Measurements from ENCODE around the gene MACROD2.

The MACROD2 gene

DNA sequence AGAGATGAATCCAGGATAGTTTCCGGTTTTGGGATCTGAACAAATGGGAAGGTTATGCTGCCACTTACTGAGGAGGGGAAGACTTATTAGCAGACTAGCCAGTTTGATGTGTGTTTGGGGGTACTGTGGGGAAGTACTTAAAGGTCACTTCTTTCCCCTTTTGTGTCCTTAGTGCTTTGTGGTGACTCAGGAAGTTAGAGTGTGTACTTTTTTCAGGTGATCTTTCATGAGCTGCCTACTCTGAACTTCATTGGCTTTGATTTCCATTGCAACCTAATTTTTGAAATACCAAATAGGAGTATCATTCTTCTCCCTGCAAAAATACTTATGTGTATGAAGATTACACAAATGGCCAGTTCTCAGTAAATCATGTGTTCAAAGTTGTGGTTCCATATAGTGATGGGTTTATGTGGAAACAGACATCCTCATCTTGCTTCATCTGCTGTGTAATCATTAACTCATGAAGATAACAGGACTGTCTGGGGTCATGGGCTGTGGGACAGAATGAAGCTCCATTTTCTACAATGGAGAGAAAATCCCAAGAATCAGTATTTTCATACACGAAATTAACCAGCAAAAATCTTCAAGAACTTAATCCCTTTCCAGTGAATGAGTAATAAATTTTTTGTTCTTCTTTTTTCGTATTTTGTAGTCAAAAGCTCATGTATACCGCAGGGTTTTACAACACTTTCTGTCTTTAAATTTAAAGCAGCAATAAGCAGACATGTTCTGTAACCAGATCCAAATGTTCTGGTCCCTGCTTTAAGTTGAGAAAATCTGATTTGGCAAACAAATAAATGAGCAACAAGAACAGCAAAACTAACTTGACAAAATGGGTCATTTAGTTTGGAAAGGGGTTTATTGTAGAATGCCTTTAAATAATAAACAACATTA is 614.3 kb downstream of the MACROD2 start:
- no peak for DNase-seq

DNA sequence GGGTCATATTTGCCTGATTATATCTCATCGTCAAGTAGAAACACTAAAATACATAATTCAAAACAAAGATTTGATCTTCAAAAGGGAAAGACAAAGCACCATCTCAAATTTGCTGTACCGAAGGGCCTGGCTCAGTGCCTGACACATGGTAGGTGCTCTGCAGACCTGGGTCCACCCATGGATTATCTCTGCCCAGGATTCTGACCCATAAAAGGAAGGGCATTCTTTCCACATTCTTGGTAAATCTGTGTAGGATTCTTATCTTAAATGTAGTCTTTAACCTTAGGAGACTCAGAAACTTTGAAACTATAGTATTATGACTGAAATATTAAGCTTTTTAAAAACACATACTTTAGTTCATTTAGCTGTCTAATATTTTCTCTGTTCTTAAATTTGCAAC is 616.2 kb downstream of the MACROD2 start:
- no peak for DNase-seq

DNA sequence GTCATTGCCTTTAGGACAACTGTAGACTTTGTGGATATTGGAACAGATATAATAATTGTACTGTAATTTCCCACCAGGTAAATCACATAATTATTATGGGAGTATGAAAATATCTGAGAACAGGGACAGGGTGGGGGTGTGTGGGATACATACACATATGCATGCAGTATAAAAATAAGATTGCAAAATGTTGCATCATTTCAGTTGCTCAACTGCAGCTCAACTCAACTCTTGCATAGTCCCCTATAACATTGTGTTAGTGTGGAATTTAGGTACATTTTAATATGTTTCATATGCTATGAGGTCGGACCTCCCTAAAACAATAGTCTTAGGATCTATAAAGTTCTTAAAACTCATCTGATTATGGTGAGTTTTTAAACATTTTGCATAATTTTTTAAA is 617.1 kb downstream of the MACROD2 start:
- no peak for DNase-seq

DNA sequence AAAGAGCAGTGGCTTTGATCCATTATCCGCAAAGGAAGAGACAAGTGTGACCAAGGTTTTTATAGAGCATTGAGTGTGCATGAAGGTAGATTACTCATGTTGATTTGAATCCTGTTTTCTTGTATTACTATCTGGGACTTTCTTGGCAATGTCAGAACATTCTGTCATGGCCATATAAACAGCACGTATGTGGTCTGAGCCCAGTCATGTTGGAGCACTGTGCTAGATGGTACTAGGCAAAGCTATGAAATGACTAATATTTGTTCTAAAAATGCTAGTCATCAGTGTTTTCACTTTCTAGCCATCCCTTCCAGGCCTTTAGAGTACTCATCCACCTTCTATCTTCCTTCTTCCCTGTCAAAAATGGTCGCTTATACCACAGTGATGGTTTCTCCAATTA is 620.7 kb downstream of the MACROD2 start:
- DNase-seq: no peak

DNA sequence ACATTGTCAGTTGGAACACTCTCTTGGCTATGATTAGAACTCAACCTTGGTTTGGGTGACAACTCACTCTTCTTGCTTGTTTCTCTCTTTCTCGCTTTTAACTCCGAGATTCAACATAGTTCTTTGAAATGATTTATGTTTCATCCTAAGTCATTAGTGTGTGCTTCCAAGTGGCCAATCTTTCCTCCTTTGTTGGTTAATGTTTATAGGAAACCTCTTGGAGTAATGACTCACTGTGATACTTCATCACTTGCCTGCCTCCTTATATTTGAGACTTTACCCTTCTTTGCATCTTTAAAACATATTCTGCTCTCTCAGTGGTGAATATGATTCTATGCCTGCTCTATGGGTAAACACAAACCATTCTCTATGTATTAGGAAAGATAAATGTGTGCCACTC is 621.8 kb downstream of the MACROD2 start:
- DNase-seq: no peak

DNA sequence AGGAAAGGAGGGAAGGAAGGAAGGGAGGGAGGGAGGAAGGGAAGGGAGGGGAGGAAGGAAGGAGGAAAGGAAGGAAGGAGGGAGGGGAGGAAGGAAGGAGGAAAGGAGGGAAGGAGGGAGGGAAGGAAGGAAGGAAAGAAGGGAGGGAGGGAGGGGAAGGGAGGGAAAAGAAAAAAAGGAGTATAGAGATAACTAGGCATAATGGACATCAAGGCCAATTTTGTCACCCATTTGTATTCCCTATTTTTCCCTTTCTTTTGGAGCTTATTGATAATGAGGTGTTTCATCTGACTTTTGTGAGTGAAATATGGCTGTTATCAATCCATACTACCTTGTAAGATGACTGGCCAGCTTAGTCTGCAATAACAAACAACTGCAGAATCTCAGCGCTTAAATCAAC is 624.1 kb downstream of the MACROD2 start:
- no peak for DNase-seq

DNA sequence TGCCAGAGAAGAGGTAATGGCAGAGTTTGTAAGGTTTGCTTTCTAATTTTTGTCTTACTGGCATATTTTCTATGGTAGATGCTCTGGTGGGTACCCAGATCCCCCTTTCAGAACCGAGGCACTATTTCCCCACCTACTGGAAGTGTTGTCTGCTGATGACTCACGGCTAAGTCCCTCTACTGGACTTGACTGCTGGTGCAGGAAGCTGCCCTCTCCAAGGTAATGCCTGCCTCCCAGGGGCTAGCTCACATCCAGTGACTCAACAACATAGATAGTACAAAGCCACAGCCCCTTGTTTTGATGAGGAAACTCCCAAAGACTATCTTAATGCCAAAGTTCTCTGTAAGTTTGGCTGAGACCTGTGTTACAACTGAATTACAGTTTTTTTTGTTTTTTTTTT is 627.5 kb downstream of the MACROD2 start:
- DNase-seq: no peak

DNA sequence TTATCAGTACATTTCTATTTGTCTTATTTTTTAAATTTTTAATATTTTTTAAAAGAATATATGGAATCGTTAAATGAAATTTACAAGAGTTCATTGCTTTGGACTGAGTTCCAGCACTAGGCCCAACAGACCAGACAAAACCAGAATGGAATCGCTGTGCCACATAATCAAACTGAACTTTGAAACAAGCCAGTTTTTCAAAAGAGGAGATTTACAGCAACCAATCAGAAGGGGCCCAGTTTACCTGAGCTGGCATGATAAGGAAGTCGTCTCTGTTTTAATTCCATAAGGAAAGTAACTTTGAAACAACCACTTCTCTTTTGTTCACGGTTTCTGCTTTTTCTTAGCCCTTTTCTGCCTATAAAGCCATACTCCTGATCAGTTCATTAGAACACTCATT is 635.7 kb downstream of the MACROD2 start:
- DNase-seq: no peak

DNA sequence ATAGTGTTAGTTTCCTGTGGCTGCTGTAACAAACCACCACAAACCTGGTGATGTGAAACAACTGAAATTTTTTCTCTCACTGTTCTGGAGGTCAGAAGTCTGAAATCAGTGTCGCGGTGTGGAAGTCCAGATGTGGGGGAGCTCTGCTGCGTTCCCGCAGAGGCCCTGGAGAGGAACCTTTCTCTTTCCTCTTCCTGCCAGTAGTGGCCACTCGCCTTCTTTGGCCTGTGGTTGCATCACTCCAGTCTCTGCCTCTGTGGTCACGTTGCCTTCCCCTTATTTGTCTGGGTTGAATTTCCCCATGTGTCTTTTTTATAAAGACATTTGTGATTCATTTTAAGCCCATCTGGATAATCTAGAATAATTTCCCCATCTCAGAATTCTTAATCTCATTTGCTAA is 637.6 kb downstream of the MACROD2 start:
- no peak for DNase-seq

DNA sequence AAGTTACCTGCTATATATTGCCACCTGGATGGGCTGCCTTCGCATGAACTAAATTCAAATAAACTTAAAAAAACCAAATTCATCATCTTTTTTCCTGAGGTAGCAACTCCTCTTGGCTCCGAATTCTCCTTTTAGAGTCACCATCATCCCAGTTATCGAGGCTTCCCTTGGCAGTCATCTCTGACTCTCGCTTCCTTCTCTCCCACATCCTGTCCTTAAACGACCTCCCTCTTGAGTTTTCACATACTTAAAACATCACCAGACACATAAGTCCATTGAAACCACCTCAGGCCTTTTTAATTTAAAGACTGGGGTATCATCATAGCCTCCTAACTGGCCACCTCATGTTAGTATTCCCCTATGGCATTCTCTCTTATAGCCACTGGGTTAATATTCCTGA is 638.2 kb downstream of the MACROD2 start:
- DNase-seq: no peak

DNA sequence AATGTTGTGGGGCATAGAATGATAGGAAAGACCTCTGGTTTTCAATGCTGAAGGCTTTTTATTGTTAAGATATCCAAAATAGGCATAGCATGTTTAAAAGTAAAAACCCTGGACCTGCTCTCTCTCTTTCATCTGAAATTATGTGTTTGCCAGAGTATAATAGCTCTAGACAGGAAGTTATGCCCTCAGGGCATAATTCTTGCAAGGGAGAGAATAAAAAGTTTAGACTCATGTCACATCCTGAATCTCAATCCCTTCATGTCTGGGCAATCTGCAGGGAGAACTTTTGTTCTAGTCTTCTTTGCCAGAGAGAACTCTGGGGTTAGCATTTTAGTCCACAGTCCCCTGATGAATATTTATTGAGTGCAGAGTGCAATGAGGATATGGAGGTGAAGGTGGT is 639.3 kb downstream of the MACROD2 start:
- no peak for DNase-seq

DNA sequence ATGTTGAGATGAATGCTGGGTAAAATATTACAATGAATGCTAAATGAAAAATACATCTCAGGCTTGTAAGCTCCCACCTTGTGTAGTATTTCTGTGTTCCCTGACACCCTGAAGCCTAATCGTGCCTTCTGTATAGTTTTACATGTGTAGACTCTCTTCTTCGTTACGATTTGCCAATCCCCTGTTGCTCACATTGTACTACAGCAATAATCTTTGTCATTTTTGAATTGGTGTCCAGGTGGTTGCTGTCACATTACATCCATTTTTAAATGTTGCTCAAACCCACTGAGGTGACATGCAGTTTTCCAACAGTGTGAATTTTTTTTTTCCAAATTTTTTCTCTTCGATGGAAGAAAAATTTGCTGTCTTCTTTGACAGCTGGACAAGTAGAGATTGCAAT is 642.1 kb downstream of the MACROD2 start:
- no peak for DNase-seq

DNA sequence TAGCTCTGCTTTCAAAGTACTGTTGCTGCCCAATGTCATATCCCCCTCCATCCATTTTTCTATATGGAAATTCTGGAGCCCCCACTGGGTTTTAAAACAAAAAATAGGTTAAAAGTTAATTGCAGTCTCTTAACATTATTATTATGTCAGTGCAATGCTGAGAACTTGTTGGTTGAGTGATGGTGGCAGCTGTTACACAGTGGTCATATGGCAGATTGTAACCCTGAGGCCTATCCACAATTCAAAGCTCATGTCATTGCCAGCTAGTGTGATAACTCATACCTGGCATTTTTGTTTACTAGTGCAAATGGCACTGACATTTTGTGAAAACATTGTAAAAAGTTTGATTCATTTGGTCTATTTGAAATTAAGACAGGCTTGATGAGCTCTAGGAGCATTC is 647.8 kb downstream of the MACROD2 start:
- no peak for DNase-seq

DNA sequence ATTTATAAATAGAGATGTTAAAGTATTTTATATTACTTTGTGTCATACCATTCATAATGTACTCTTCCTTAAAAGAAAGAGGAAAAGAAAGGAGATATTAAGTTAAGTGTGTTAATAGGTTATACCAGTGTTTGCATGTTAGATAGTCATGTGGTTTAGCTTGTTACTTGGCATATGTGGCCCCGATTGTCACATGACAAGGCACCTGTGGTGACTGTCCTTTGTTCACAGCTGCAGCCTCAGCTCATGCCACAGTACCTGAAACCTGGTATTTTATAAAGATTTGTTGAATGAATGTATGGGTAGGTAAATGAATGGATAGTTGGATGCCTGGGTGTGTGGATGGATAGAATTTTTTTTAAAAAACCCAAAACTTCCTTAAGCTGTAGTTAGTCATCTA is 648.2 kb downstream of the MACROD2 start:
- no peak for DNase-seq

DNA sequence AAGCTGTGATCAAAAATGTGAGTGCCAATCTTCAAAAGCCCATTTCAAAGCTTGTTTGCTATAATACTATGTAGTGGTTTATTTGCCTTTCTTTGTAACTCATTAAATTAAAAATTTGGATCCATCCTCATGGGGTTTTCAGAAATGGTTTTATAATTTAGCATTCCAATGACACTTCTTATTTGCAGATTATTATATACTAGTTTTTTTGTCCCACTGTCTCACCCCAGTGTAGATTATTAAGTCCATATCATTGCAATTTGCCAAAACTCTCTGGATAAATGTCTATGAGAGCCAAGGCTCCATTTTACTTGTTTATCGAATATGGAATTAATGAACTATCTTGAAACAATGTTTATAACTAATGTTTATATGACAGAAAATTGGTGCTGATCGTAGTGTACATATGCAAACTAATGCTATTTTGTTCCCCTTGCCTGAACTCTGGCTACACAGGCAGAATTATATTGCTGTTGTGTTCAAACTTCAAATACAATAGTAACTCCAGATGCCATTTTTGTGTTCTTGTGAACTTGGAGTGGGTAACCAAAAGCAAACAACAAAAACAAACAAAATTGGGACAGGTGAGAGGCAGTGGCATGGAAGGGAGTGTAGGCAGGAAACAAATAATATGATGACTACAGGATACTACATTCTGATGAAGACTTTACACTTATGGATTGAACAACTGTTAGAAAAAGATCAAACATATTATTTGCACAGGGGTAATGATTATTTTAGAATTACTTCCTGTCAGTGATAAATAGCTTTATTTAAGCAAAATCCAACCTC is 649.2 kb downstream of the MACROD2 start:
- DNase-seq: no peak

DNA sequence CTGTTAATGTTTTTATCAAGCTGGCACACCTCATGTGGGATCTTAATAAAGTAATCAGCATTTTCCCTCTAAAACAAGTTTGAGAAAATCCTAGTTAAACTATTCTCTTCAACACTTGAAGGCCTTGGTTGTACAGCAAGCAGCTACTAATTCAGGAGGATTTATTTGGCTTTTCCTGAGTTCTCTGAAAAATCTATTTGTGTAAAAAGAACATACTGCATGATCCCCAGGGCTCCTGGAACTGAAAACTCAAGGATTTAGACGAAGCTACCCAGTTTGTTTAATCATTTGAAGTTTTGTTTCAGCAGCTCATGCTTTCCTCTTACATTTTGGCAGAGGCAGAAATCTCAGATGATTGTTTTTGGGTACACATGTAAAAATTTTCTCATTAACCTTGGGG is 651.7 kb downstream of the MACROD2 start:
- no peak for DNase-seq

DNA sequence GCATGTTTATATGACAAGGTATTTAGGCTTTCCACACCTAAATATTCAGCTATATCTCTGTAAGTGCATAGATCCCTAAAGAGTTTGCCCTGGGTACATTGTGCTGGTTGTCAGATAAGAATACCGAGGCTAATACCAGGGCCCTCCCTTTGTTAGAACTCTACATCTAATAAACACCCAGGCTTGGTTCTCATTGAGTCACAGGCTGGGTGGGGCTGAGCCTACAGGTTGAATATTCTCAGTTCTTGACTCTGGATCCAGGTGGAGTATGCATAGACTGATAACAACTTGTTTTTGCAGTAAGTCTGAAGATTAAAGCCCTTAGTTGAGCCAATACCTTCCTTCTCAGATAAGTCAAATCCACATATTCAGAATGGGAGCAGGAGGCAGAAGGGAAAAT is 654.3 kb downstream of the MACROD2 start:
- no peak for DNase-seq

DNA sequence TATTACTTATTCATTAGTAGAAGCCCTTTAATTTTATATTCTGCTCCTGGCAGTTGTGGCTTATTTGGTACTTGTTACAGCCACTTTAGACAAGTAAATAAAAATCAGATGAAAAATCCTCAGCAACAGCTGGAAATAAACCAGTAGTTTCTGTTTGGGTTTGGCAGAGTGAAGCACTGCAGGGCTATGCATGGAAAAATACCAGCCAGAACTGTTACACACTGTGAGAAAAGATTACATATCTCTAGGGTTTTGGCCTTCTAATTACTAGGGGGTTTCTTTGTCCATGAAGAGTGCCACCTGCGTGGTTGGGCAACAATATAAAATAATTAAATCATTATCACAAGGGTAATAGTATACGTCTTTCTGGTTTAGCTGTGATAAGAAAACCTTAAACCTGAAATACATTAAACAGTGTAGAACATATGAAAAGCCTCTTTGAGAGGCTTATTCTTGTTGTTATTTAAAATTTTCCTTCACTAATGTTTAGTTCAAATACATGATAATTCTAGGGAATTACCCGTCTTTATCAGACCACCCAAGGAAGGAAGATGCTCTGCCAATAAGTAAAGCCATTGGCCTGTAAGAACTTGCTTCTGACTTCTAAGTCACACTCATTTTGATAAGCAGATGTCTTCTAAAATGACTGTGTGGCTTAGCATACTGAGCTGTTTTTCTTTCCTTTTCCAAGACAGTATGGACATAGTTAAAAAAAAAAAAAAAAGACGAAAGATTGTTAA is 662.1 kb downstream of the MACROD2 start:
- DNase-seq: no peak

DNA sequence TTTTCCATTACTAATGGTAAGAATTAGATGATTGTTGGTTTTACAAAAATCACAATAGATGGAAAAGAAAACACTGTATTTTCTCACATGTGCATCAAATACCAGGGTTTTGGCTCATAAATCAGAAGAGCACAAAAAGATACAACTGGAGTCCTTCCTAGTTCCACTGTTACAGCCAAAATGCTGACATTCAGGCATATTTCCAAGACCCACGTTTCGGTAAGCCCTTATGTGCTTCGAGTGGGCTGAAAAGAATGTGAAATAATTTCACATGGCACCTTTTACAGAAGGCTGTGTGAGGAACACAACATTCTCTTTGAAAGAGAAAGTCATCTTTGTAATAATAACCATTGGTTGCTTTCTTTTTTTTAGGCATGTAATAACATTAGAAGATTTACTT is 668.8 kb downstream of the MACROD2 start:
- DNase-seq: no peak

DNA sequence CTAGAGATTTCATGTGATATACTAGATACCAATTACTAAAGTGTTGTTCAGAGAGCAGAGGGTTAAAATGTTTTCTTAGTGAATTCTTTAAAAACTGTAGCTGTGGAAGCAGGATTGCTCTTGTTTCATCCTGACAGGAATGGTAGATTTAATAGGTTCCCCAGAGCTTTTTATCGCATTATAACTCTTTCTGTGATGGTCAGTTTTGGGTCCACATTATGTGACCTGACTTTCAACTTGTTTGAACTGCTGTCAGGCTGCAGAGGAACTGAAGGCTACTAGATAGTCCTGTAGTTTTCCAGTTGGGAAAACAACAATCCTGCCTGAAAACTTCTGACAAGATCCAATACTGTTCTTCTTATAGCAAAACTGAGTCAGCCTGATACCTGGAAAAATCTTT is 671.4 kb downstream of the MACROD2 start:
- no peak for DNase-seq

DNA sequence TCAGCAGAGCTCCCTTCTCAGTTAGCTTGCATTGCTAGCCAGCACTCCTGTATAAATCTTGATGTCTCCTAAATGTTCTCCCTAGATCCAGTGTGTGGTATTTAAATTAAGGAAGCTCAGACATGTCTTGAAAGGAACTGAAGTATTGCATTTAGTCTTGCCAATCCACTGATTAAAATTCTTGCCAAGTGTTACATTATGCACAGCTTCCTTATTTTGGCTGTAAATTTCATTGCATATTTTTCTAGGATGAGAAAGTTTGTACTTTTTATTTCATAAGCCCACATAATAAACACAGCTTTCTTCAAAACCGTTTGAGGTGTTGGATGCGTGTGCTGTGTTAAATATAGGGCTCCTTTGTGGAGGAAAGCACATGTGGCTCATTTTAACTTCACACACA is 671.9 kb downstream of the MACROD2 start:
- DNase-seq: no peak

DNA sequence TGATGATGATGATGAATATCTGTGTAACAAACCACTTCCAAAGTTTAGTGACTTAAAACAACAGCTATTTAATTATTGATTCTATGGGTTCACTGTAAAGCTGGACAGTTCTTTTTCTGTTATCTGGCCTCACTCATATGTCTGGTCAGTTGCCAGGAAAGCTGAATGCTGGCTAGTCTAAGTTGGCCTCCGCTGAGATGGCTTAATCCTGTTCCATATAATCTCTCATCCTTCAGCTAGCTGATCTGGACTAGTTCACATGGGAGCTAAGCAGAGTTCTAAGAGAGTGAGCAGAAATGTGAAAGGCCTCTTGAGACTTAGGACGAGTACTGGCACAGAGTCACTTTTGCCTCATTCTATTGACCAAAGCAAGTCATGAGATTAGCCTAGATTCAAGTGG is 676.8 kb downstream of the MACROD2 start:
- DNase-seq: no peak

DNA sequence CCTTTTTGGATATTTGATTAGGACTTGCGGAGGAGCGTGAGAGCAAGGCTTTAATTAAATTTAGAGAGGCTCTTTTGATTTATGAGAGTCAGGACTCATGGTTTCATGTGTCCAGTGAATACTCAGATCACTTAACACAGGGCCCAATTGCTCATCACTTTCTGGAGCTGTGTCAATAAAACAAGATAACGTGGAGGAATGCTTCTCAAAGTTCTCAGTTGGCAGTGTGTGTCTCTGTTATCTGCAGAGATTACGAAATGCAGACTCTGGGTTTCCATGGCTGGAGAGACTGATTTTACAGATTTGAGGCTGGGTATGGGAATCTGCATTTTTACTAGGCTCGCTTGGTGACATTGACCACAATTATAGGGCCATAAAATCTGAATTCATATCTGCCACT is 677.8 kb downstream of the MACROD2 start:
- DNase-seq: no peak

DNA sequence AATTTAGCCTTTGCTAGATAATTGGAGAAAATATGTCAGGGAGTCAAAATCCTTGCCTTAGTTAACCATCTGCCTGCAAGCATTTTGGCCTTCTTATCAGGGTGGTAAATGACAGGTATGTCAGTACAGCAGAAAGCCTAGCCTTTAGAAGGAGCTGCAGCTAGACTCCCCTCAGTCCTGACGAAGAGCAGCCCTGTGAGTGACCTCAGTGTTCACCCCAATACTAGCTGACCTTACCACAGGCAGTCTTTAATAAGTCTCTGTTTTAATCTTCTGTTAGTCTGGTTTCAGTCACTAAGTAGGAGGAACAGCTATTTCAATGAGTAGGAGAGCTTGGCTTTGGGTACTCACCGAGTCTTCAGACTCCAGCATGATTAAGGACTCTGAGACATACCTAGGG is 682.1 kb downstream of the MACROD2 start:
- no peak for DNase-seq
